ENCODE results near the gene SMAD2. TPM values are rescaled to one million over a fixed set of nuclear protein-coding genes. Genes with fewer than 3 reads are reported as not detected.

SMAD2 gene
- total RNA-seq, 2 experiments from 2014 or later: 40.4 to 81.1 TPM

DNA sequence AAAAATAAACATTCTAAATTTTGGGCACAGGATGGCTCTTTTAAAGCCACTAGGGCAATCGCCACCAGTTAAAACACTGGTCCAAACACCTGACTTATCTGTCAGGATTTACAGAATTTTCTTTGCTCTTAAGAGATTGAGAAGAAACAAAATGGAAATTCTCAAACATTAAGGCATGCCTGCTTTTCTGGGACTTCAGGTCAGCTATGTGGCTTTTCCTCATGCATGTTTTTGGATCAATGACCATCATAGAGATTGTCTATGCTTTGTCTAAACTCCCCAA lies 112.7 kb downstream of the SMAD2 start:
- H3K9me2 ChIP-seq (ENCODE audit: insufficient read depth, low read length): no peaks in the 10 kb centered on the region
- H3K36me3 ChIP-seq (ENCODE audit: insufficient read depth, low read length): no peaks in the 10 kb centered on the region
- H4K20me1 ChIP-seq (ENCODE audit: insufficient read depth, low read length): no peaks in the 10 kb centered on the region
- no peak overlapping the region for H3K4me3 ChIP-seq (ENCODE audit: low read depth, low read length, poor library complexity, severe bottlenecking)
- no peaks in the 10 kb centered on the region for H3K79me2 ChIP-seq (ENCODE audit: insufficient read depth, low read depth, low read length)
- no peak for TF ChIP-seq EZH2phosphoT487 (IDR thresholded peaks at IDR 0.05; ENCODE audit: borderline replicate concordance, low read depth, low read length)
- no peak for TF ChIP-seq CTCF (conservative IDR thresholded peaks at IDR 0.05; ENCODE audit: low read length)
- H3K4me2 ChIP-seq (ENCODE audit: low read length): no peak overlapping the region
- no peaks in the 10 kb centered on the region for H3K9me3 ChIP-seq (ENCODE audit: low read length)
- no peak for DNase-seq (ENCODE audit: low spot score)
- intact Hi-C loops (cut with micrococcal nuclease; ENCODE audit: unreplicated experiment): no loop called here
- no peaks in the 10 kb centered on the region for H3K4me1 ChIP-seq (ENCODE audit: insufficient read depth, low read length, poor library complexity, severe bottlenecking)
- H2AFZ ChIP-seq (ENCODE audit: low read length): no peak overlapping the region
- no TSS peak for BruUV-seq (replicated peaks)
- CTCF ChIA-PET (ENCODE audit: unreplicated experiment): no interaction called here
- H3K27ac ChIP-seq (ENCODE audit: low read depth, low read length, poor library complexity, severe bottlenecking): no peak overlapping the region
- POLR2A ChIA-PET: no interaction called here

DNA sequence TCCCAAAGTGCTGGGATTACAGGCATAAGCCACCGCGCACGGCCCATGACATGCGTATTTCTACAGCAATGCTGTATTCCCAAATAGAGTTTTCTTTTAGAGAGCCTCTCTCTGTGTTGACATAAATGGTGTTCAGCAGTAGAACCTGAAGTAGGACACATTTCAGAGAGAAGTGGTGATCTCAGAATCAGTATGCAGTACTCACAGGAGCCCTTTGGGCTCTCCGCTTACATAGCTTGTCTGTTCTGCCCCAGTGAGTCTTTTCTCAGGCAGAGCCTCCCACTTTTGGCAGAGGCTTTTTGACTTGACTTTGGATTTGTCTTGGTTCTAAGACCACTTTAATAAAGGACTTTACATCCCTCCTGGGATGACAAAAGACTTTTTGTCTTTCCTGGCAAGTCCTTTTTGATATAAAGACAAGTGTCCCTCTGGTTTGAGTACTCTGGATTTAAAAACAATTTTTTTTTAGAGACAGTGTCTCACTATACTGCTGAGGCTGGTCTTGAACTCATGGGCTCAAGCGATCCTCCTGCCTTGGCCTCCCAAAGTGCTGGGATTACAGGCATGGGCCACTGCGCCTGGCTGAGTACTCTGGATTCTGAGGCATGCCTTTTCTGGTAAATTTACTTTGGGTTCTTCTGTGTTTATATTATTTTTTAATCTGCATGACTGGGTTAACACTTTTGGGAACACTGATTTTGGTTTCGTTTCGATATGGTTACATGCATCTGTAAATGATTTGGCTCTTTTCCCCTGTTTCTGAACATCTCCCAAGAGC lies 113.3 kb downstream of the SMAD2 start:
- Histone ChIP-seq H3K79me2 (ENCODE audit: insufficient read depth, low read depth, low read length) (no peaks in the 10 kb centered on the region), H3K4me1 (ENCODE audit: insufficient read depth, low read length, poor library complexity, severe bottlenecking) (no peaks in the 10 kb centered on the region), H3K4me3 (ENCODE audit: low read depth, low read length, poor library complexity, severe bottlenecking) (no peak overlapping the region), H4K20me1 (ENCODE audit: insufficient read depth, low read length) (no peaks in the 10 kb centered on the region), H3K4me2 (ENCODE audit: low read length) (no peak overlapping the region), H3K36me3 (ENCODE audit: insufficient read depth, low read length) (no peaks in the 10 kb centered on the region), H3K9me2 (ENCODE audit: insufficient read depth, low read length) (no peaks in the 10 kb centered on the region), H3K9me3 (ENCODE audit: low read length) (no peaks in the 10 kb centered on the region), H2AFZ (ENCODE audit: low read length) (no peak overlapping the region), H3K27ac (ENCODE audit: low read depth, low read length, poor library complexity, severe bottlenecking) (no peak overlapping the region)
- intact Hi-C loops (cut with micrococcal nuclease; ENCODE audit: unreplicated experiment): no loop called here
- BruUV-seq (replicated peaks): no TSS peak
- no peak for DNase-seq (ENCODE audit: low spot score)
- POLR2A ChIA-PET: no interaction called here
- CTCF ChIA-PET (ENCODE audit: unreplicated experiment): no interaction called here
- TF ChIP-seq CTCF (conservative IDR thresholded peaks at IDR 0.05; ENCODE audit: low read length): no peak
- no peak for TF ChIP-seq EZH2phosphoT487 (IDR thresholded peaks at IDR 0.05; ENCODE audit: borderline replicate concordance, low read depth, low read length)

DNA sequence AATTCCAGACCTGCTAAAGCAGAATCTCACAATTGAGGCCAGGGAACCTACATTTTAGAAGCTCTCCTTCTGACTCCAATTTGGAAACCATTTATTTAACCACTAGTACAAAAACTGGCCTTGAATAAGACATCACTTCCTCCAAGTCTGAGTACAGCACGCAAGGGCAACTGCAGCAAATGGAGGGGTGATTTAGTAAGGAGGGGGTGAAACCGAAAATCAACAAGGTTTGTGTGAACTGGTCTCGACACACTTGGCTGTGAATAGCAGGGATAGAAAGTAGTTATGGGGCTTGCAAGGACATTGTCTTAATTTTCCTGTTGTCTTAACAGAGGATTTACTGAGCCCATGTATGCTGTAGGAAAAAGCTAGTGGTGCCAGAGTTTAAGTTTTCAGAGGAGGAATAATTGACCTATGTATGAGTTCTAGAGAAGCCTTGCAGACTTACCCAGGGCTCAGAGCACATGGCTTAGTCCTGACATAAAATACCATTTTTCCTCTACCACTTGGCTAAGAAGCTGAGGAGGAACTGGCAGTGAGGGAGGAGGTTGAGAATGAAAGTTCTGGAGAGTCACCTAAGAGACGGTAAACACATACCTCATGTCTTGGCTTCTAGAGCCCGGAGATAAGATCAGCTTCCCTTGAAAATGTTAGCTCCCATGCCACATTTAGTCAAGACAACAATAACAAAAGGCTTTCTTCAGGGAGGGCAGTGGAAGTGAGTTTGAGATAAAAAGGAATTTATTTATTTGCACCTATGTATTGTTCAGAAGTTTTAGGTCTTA lies 114.8 kb downstream of the SMAD2 start:
- no peaks in the 10 kb centered on the region for H3K4me1 ChIP-seq (ENCODE audit: insufficient read depth, low read length, poor library complexity, severe bottlenecking)
- H3K27ac ChIP-seq (ENCODE audit: low read depth, low read length, poor library complexity, severe bottlenecking): no peak overlapping the region
- TF ChIP-seq EZH2phosphoT487 (IDR thresholded peaks at IDR 0.05; ENCODE audit: borderline replicate concordance, low read depth, low read length) (no peak), CTCF (conservative IDR thresholded peaks at IDR 0.05; ENCODE audit: low read length) (no peak)
- H3K9me2 ChIP-seq (ENCODE audit: insufficient read depth, low read length): no peaks in the 10 kb centered on the region
- H3K36me3 ChIP-seq (ENCODE audit: insufficient read depth, low read length): no peaks in the 10 kb centered on the region
- no peak overlapping the region for H3K4me3 ChIP-seq (ENCODE audit: low read depth, low read length, poor library complexity, severe bottlenecking)
- H3K4me2 ChIP-seq (ENCODE audit: low read length): no peak overlapping the region
- H3K79me2 ChIP-seq (ENCODE audit: insufficient read depth, low read depth, low read length): no peaks in the 10 kb centered on the region
- ChIA-PET CTCF (ENCODE audit: unreplicated experiment) (no interaction called here), POLR2A (no interaction called here)
- no peak overlapping the region for H2AFZ ChIP-seq (ENCODE audit: low read length)
- no peaks in the 10 kb centered on the region for H4K20me1 ChIP-seq (ENCODE audit: insufficient read depth, low read length)
- H3K9me3 ChIP-seq (ENCODE audit: low read length): no peaks in the 10 kb centered on the region
- BruUV-seq (replicated peaks): no TSS peak
- intact Hi-C loops (cut with micrococcal nuclease; ENCODE audit: unreplicated experiment): no loop called here
- DNase-seq (ENCODE audit: low spot score): no peak
